WTC11 (cell line): ENCODE results near the gene PSMC4. TPM values are rescaled to one million over a fixed set of nuclear protein-coding genes. Genes with fewer than 3 reads are reported as not detected.

Experiments used
- ATAC-seq: fragments of 200-7000 bp; cut with Tn5 transposase; 2 replicates; pipeline ENCODE4 v1.10.0; 2021; ENCODE audit warnings: mild to moderate bottlenecking, moderate library complexity
- CTCF ChIA-PET: fragments of 300-600 bp; sonication (Branson Sonifier 250); formaldehyde crosslinking; loops from one replicate; lab custom pipeline; 2021; ENCODE audit warnings: antibody characterized with exemption; lab: Charles Lee
- POLR2A ChIA-PET: fragments of 350-600 bp; sonication (Branson Sonifier 250); formaldehyde crosslinking; loops from one replicate; lab custom pipeline; 2021; ENCODE audit warnings: antibody characterized with exemption; lab: Charles Lee
- DNase-seq: peaks from one replicate; pipeline ENCODE4 v3.0.0; 2021; ENCODE audit warnings: low spot score
- H3K27ac Mint-ChIP-seq: 2 replicates; pipeline ENCODE4 v1.8.0; 2021; ENCODE audit warnings: mixed read lengths
- H3K27me3 Mint-ChIP-seq: 2 replicates; pipeline ENCODE4 v1.8.0; 2021; ENCODE audit warnings: low read depth, mild to moderate bottlenecking, moderate library complexity, mixed read lengths
- H3K36me3 Mint-ChIP-seq: 2 replicates; pipeline ENCODE4 v1.8.0; 2021; ENCODE audit warnings: mixed read lengths
- H3K4me1 Mint-ChIP-seq: 2 replicates; pipeline ENCODE4 v1.8.0; 2022; ENCODE audit warnings: mixed read lengths
- H3K4me3 Mint-ChIP-seq: 2 replicates; pipeline ENCODE4 v1.8.0; 2021; ENCODE audit warnings: mild to moderate bottlenecking, moderate library complexity, mixed read lengths
- H3K9me3 Mint-ChIP-seq: 2 replicates; pipeline ENCODE4 v1.8.0; 2021; ENCODE audit warnings: mixed read lengths
- AFF4 ChIP-seq: sonication (generic); formaldehyde crosslinking; IDR thresholded peaks from 2 replicates; pipeline ENCODE4 v1.8.1; 2023; ENCODE audit warnings: mild to moderate bottlenecking, missing genetic modification reagents, borderline replicate concordance
- CBFB ChIP-seq: sonication (generic); formaldehyde crosslinking; IDR thresholded peaks from 2 replicates; pipeline ENCODE4 v1.8.1; 2022; ENCODE audit warnings: mild to moderate bottlenecking, low read depth, missing genetic modification reagents
- CREB1 ChIP-seq: sonication (generic); formaldehyde crosslinking; IDR thresholded peaks from 2 replicates; pipeline ENCODE4 v1.8.0; 2023; ENCODE audit warnings: mild to moderate bottlenecking, missing genetic modification reagents
- CREM ChIP-seq: sonication (generic); formaldehyde crosslinking; IDR thresholded peaks from 2 replicates; pipeline ENCODE4 v1.8.1; 2022; ENCODE audit warnings: mild to moderate bottlenecking, missing genetic modification reagents, moderate library complexity
- ETV6 ChIP-seq: sonication (generic); formaldehyde crosslinking; IDR thresholded peaks from 2 replicates; pipeline ENCODE4 v1.8.1; 2022; ENCODE audit warnings: mild to moderate bottlenecking, missing genetic modification reagents
- IRF2 ChIP-seq: sonication (generic); formaldehyde crosslinking; IDR thresholded peaks from 2 replicates; pipeline ENCODE4 v1.8.0; 2022; ENCODE audit warnings: low read depth, missing genetic modification reagents, borderline replicate concordance
- NFATC4 ChIP-seq: fragments of 250-450 bp; sonication (Bioruptor Pico); IDR thresholded peaks from 2 replicates; pipeline ENCODE4 v1.9.0; 2021; ENCODE audit warnings: mild to moderate bottlenecking
- NR3C1 ChIP-seq: sonication (generic); formaldehyde crosslinking; conservative IDR thresholded peaks from 2 replicates; pipeline ENCODE4 v1.8.1; 2023; ENCODE audit warnings: low read depth, mild to moderate bottlenecking, missing genetic modification reagents
- OVOL2 ChIP-seq: fragments of 250-450 bp; sonication (Bioruptor Pico); IDR thresholded peaks from 2 replicates; pipeline ENCODE4 v1.9.0; 2021; ENCODE audit warnings: mild to moderate bottlenecking, borderline replicate concordance
- PRRX2 ChIP-seq: fragments of 250-450 bp; sonication (Bioruptor Pico); IDR thresholded peaks from 2 replicates; pipeline ENCODE4 v1.8.0; 2021; ENCODE audit warnings: mild to moderate bottlenecking
- SMAD3 ChIP-seq: sonication (generic); formaldehyde crosslinking; IDR thresholded peaks from 2 replicates; pipeline ENCODE4 v1.8.0; 2022; ENCODE audit warnings: missing genetic modification reagents, mild to moderate bottlenecking, borderline replicate concordance
- SOX15 ChIP-seq: fragments of 250-450 bp; sonication (Bioruptor Pico); IDR thresholded peaks from 2 replicates; pipeline ENCODE4 v1.9.0; 2021; ENCODE audit warnings: mild to moderate bottlenecking
- STAT6 ChIP-seq: sonication (generic); formaldehyde crosslinking; conservative IDR thresholded peaks from 2 replicates; pipeline ENCODE4 v1.8.1; 2023; ENCODE audit warnings: mild to moderate bottlenecking, low read depth, missing genetic modification reagents, moderate library complexity
- TCF7 ChIP-seq: sonication (generic); formaldehyde crosslinking; IDR thresholded peaks from 2 replicates; pipeline ENCODE4 v1.8.0; 2022; ENCODE audit warnings: mild to moderate bottlenecking, low read depth, missing genetic modification reagents, moderate library complexity
- TEAD4 ChIP-seq: sonication (generic); formaldehyde crosslinking; IDR thresholded peaks from 2 replicates; pipeline ENCODE4 v1.8.0; 2022; ENCODE audit warnings: mild to moderate bottlenecking, missing genetic modification reagents
- USF2 ChIP-seq: sonication (generic); formaldehyde crosslinking; IDR thresholded peaks from 2 replicates; pipeline ENCODE4 v1.8.1; 2023; ENCODE audit warnings: mild to moderate bottlenecking, missing genetic modification reagents, moderate library complexity
- ZNF138 ChIP-seq: sonication (generic); formaldehyde crosslinking; conservative IDR thresholded peaks from 2 replicates; pipeline ENCODE4 v1.8.1; 2022; ENCODE audit warnings: mild to moderate bottlenecking, moderate library complexity, missing genetic modification reagents
- ZNF416 ChIP-seq: fragments of 250-450 bp; sonication (Bioruptor Pico); IDR thresholded peaks from 2 replicates; pipeline ENCODE4 v1.9.0; 2021; ENCODE audit warnings: mild to moderate bottlenecking, inconsistent platforms
- ZSCAN18 ChIP-seq: fragments of 250-450 bp; sonication (Bioruptor Pico); IDR thresholded peaks from 2 replicates; pipeline ENCODE4 v2.1.2; 2022; ENCODE audit warnings: mild to moderate bottlenecking, moderate library complexity
- total RNA-seq: library from RNA; stranded (reverse); gene quantifications from 3 replicates; pipeline ENCODE4 v1.2.3, GENCODE V29; 2021
- TF ChIP-seq, protein P1 (sequence below): sonication (generic); formaldehyde crosslinking; IDR thresholded peaks from 2 replicates; pipeline ENCODE4 v1.8.1; 2022; ENCODE audit warnings: missing genetic modification reagents, borderline replicate concordance
- TF ChIP-seq, protein P2 (sequence below): fragments of 250-450 bp; sonication (Bioruptor Pico); conservative IDR thresholded peaks from 2 replicates; pipeline ENCODE4 v1.9.0; 2021; ENCODE audit warnings: mild to moderate bottlenecking
- TF ChIP-seq, protein P3 (sequence below): fragments of 250-450 bp; sonication (Bioruptor Pico); IDR thresholded peaks from 2 replicates; pipeline ENCODE4 v1.9.0; 2021; ENCODE audit warnings: mild to moderate bottlenecking

The PSMC4 gene
- total RNA-seq, 1 experiment from 2014 or later, result 105 TPM

DNA sequence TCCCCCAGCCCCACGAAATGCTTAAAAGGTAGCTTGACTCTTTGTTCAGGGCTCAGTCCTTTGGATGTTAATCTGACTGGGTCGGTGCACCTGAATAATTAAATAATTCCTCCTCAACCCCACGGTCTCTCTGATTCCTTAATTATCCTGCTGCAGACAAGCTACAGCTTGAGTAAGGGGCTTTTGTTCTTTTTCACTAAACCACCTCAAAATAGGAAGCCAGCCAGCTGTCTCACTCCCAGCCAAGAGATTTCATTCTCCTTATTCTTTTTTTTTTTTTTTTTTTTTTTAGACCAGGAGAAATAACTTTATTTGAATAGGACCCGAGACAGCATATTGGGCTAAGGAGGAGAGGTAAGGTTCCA is 28.6 kb upstream of the PSMC4 start:
- ChIA-PET CTCF (interaction anchor here (0.8 kb wide), 1 partner anchor 9 kb away, joined by 3 read pairs; no protein-coding TSS in a partner anchor), POLR2A (no interaction called here)
- H3K9me3 Mint-ChIP-seq, result no peaks in the 10 kb centered on the region
- no peaks in the 10 kb centered on the region for H3K27me3 Mint-ChIP-seq
- no peak overlapping the region for H3K4me3 Mint-ChIP-seq
- no peak for ATAC-seq
- H3K36me3 Mint-ChIP-seq, result no peaks in the 10 kb centered on the region
- H3K27ac Mint-ChIP-seq, result no peak overlapping the region
- 0 out of 2 replicates have a peak, but pooled peaks cover 12% of the 10 kb centered on the region for H3K4me1 Mint-ChIP-seq
- DNase-seq, result no peak
- TF ChIP-seq OVOL2 (no peak), CREB1 (no peak), ZSCAN18 (no peak), STAT6 (no peak), CBFB (CRISPR knock-in tag) (no peak), CREM (no peak), NFATC4 (CRISPR knock-in tag) (no peak), PRRX2 (CRISPR knock-in tag) (no peak), ETV6 (no peak), SOX15 (CRISPR knock-in tag) (no peak), TCF7 (CRISPR knock-in tag) (no peak), AFF4 (CRISPR knock-in tag) (no peak), USF2 (no peak)
- TF ChIP-seq, protein P1, sequence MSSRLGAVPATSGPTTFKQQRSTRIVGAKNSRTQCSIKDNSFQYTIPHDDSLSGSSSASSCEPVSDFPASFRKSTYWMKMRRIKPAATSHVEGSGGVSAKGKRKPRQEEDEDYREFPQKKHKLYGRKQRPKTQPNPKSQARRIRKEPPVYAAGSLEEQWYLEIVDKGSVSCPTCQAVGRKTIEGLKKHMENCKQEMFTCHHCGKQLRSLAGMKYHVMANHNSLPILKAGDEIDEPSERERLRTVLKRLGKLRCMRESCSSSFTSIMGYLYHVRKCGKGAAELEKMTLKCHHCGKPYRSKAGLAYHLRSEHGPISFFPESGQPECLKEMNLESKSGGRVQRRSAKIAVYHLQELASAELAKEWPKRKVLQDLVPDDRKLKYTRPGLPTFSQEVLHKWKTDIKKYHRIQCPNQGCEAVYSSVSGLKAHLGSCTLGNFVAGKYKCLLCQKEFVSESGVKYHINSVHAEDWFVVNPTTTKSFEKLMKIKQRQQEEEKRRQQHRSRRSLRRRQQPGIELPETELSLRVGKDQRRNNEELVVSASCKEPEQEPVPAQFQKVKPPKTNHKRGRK (CRISPR knock-in tag), result no peak

DNA sequence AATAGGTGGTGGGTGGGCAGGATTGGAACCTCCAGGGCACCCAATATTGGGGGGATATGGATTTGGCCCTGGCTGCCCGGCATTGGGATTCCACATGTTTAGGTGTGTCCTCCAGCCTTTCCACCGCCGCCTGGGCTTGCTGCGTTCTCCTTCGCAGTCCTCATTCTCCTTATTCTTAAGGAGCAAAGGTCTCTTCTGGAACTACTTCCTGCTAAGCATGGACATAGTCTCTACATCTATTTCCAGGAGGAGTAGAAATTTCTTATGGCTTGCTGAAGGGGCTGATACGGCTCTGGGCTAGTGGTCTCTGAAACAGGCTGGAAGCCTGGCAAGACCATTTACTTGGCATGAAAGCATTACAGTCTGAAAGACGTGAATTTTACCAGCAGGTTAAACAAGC is 27.4 kb upstream of the PSMC4 start:
- H3K9me3 Mint-ChIP-seq, result no peaks in the 10 kb centered on the region
- H3K36me3 Mint-ChIP-seq, result no peaks in the 10 kb centered on the region
- no peak for DNase-seq
- H3K27ac Mint-ChIP-seq, result no peak overlapping the region
- H3K4me1 Mint-ChIP-seq, result 0 out of 2 replicates have a peak, but pooled peaks cover 12% of the 10 kb centered on the region
- H3K27me3 Mint-ChIP-seq, result no peaks in the 10 kb centered on the region
- no peak for ATAC-seq
- H3K4me3 Mint-ChIP-seq, result no peak overlapping the region
- CTCF ChIA-PET, result no interaction called here
- POLR2A ChIA-PET, result no interaction called here
- TF ChIP-seq, protein P2, sequence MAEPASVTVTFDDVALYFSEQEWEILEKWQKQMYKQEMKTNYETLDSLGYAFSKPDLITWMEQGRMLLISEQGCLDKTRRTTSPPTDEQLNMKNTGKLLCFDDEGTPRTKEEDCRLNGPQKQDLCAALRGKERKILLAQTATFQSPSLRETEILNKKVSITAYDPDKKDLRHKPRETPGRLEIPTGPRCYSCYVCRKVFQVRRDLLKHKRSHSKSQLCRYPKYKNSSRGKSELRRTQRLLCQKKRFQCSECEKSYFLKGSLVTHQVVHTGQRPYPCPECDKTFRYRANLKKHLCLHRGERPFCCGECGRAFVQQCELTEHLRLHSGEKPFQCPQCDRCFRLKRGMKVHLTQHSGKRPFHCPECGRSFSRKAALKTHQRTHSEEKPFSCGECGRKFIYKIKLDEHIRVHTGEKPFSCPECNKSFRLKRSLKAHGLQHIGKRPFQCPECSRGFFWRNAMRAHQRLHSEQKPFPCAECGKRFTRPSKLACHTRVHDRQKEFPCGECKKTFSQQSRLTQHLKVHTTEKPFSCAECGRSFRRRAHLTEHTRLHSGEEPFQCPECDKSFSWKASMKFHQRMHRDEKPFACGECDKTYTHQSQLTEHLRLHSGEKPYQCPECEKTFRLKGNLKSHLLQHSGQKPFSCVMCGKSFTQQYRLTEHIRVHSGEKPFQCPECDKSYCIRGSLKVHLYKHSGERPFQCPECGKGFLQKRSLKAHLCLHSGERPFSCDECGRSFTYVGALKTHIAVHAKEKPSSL (CRISPR knock-in tag), result no peak
- TF ChIP-seq SMAD3 (CRISPR knock-in tag) (no peak), ZNF138 (CRISPR knock-in tag) (no peak), IRF2 (CRISPR knock-in tag) (no peak), ZNF416 (CRISPR knock-in tag) (no peak), TEAD4 (CRISPR knock-in tag) (no peak), NR3C1 (CRISPR knock-in tag) (no peak)
- TF ChIP-seq, protein P3, sequence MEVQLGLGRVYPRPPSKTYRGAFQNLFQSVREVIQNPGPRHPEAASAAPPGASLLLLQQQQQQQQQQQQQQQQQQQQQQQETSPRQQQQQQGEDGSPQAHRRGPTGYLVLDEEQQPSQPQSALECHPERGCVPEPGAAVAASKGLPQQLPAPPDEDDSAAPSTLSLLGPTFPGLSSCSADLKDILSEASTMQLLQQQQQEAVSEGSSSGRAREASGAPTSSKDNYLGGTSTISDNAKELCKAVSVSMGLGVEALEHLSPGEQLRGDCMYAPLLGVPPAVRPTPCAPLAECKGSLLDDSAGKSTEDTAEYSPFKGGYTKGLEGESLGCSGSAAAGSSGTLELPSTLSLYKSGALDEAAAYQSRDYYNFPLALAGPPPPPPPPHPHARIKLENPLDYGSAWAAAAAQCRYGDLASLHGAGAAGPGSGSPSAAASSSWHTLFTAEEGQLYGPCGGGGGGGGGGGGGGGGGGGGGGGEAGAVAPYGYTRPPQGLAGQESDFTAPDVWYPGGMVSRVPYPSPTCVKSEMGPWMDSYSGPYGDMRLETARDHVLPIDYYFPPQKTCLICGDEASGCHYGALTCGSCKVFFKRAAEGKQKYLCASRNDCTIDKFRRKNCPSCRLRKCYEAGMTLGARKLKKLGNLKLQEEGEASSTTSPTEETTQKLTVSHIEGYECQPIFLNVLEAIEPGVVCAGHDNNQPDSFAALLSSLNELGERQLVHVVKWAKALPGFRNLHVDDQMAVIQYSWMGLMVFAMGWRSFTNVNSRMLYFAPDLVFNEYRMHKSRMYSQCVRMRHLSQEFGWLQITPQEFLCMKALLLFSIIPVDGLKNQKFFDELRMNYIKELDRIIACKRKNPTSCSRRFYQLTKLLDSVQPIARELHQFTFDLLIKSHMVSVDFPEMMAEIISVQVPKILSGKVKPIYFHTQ (CRISPR knock-in tag), result no peak
